Measurements from ENCODE around the gene ARHGAP4. TPM values are rescaled to one million over a fixed set of nuclear protein-coding genes. Genes with fewer than 3 reads are reported as not detected.

ARHGAP4 gene
- total and polyA plus RNA-seq, 3 donors from 2014 or later, result 25.6 to 41.3 (median 34.6) TPM

- H3K27me3 ChIP-seq, result no peaks in the 10 kb centered on the region
- intact Hi-C loops (cut with DNase I; ENCODE audit: low total_unique reads), result loop anchor here (10.0 kb wide), 1 partner anchor 188 kb away; the partner anchor contains the start of gene PLXNB3
- no peaks in the 10 kb centered on the region for H3K9me3 ChIP-seq
- H3K4me1 ChIP-seq, result peaks cover 3% of the 10 kb centered on the region
- no peaks in the 10 kb centered on the region for H3K36me3 ChIP-seq (ENCODE audit: low read depth, missing control alignments)
- peak overlapping the region; percentile 11 to 30 for H3K27ac ChIP-seq
- H3K4me3 ChIP-seq, result no peak overlapping the region
- WGBS, 2 donors, result 79 to 87% methylated on average over 4 to 28 of the region's 32 CpGs
- DNase-seq, result no peak
- TF ChIP-seq POLR2A (IDR thresholded peaks at IDR 0.05) (no peak), CTCF (IDR thresholded peaks at IDR 0.05) (no peak)
Observed at GRCh38 chrX:153952373-153953026, 26.4 kb upstream of the ARHGAP4 start.

DNA sequence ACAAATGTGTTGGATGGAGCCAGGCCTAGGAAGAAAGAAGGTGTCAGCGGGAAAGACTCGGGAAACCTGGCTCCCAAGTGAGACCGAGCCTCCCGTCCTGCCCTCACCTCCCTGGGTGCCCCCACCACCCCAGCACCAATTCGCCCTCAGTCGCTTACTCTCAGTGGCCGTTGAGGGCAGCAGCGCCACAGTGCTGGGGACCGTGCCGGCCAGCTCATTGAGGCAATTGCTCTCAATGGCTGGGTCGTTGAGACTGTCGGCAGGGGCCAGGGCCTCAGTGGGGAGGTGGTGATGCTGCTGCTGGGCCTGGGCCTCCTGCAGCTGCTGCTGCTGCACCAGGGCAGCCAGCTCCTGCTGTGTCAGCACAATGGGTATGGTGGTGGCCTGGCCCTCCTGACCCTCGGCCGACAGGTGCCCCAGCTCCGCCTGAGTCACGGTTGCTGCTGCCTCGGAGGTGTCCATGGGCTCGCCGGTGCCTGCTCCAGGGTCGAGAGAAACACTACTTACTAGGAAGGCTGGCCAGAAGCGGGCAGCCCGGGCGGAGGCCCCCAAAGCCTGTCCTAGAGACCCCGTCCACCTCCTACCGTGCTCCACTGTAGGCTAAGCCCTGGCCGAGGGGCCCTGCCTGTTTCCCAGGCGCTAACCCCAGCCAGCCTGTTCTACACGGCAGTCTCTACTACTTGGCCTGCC is 25.8 kb upstream of the ARHGAP4 start:
- intact Hi-C loops (cut with DNase I; ENCODE audit: low total_unique reads), result loop anchor here (10.0 kb wide), 1 partner anchor 187 kb away; the partner anchor contains the start of gene PLXNB3
- H3K4me1 ChIP-seq, result peaks cover 3% of the 10 kb centered on the region
- no peaks in the 10 kb centered on the region for H3K27me3 ChIP-seq
- no peak for DNase-seq
- no peaks in the 10 kb centered on the region for H3K36me3 ChIP-seq (ENCODE audit: low read depth, missing control alignments)
- TF ChIP-seq POLR2A (IDR thresholded peaks at IDR 0.05) (no peak), CTCF (IDR thresholded peaks at IDR 0.05) (no peak)
- H3K4me3 ChIP-seq, result no peak overlapping the region
- H3K27ac ChIP-seq, result no peak overlapping the region
- 89 to 93% methylated on average over 3 to 14 of the region's 28 CpGs for WGBS, 2 donors
- no peaks in the 10 kb centered on the region for H3K9me3 ChIP-seq

DNA sequence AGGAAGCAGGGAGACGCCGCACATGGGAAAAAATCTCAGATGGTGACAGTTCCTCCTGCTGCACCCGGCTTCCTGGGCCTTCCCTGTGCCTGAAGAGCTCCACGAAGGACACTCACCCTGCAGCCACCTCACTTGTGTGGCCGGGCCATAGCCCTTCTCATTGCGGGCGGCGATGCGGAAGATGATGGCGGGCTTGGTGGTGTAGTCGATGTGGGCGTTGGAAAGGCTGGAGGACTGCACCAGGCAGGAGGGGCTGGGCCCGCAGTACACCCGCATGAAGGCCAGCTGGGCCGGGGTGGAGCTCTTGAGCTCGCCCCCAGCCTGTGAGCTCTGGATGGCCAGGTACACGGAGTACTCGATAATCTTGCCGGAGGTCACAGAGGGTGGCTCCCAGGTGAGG is 24.1 kb upstream of the ARHGAP4 start:
- intact Hi-C loops (cut with DNase I; ENCODE audit: low total_unique reads), result loop anchor here (10.0 kb wide), 1 partner anchor 185 kb away; the partner anchor contains the start of gene PLXNB3
- Histone ChIP-seq H3K4me3 (no peak overlapping the region), H3K9me3 (no peaks in the 10 kb centered on the region), H3K27ac (no peak overlapping the region), H3K36me3 (ENCODE audit: low read depth, missing control alignments) (no peaks in the 10 kb centered on the region), H3K27me3 (no peaks in the 10 kb centered on the region), H3K4me1 (peaks cover 3% of the 10 kb centered on the region)
- 75% methylated on average over 19 of the region's 19 CpGs; no CpG with 5 or more reads in 1 of the 2 donors for WGBS, 2 donors
- TF ChIP-seq POLR2A (IDR thresholded peaks at IDR 0.05) (no peak), CTCF (IDR thresholded peaks at IDR 0.05) (no peak)
- no peak for DNase-seq

DNA sequence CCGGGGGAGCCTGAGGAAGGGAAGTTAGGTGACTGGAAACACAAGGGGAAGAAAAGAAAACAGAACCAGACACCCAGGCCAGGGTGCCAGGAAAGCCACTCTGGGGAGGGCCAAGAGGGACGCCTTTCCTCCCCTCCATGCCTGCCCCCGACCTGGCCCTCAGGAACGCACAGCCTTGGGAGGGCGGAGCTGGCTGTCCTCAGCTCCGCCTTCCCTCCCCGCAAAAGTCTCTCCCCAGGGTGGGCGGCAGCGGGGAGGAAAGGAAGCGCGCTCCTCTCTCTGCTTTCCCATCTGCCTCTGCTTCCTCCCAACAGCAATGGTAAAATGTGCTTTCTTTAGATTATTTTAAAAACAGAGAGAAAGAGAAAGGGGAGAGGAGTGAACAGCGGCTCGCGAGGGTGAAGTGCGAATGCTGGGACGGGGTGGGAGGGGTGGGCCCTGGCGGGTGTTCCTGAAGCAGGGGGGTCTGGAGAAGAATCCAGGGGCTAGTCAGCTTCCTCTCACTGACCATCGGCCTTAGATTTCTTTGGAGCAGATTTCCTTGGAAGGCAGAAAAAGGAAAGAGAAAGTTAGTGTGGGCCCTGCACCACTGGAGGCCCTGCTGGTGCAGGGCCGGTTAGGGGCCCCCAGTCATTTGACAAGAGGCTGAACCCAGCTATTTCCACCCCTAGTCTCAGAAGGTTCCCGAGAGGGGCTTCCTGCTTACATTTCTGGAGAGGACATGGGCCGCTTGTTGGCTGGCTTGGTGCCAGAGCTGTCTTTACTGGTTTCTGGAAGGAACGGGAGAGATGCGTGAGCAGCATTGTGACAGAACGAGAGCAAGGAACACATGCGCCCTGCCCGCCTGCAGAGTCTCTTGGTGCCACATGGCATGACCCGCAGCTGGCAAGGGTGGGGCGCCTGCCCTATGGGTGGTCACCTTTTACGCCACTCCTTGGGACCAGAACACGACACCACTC is 23.1 kb upstream of the ARHGAP4 start:
- no peak for DNase-seq
- Histone ChIP-seq H3K27ac (peak overlapping the region in 1 of 2 donors; percentile 61), H3K36me3 (ENCODE audit: low read depth, missing control alignments) (no peaks in the 10 kb centered on the region), H3K4me1 (peaks cover 3% of the 10 kb centered on the region), H3K9me3 (no peaks in the 10 kb centered on the region), H3K27me3 (no peaks in the 10 kb centered on the region), H3K4me3 (no peak overlapping the region)
- 53 to 58% methylated on average over 22 to 30 of the region's 30 CpGs for WGBS, 2 donors
- intact Hi-C loops (cut with DNase I; ENCODE audit: low total_unique reads), result no loop called here
- TF ChIP-seq POLR2A (IDR thresholded peaks at IDR 0.05) (no peak), CTCF (IDR thresholded peaks at IDR 0.05) (no peak)

Measured in testis (tissue), 3 donors.